ENCODE results near the gene ZFP36L2. TPM values are rescaled to one million over a fixed set of nuclear protein-coding genes. Genes with fewer than 3 reads are reported as not detected.

The ZFP36L2 gene
- total and polyA plus RNA-seq, 2 experiments from 2014 or later: 37.9 to 38.4 TPM

DNA sequence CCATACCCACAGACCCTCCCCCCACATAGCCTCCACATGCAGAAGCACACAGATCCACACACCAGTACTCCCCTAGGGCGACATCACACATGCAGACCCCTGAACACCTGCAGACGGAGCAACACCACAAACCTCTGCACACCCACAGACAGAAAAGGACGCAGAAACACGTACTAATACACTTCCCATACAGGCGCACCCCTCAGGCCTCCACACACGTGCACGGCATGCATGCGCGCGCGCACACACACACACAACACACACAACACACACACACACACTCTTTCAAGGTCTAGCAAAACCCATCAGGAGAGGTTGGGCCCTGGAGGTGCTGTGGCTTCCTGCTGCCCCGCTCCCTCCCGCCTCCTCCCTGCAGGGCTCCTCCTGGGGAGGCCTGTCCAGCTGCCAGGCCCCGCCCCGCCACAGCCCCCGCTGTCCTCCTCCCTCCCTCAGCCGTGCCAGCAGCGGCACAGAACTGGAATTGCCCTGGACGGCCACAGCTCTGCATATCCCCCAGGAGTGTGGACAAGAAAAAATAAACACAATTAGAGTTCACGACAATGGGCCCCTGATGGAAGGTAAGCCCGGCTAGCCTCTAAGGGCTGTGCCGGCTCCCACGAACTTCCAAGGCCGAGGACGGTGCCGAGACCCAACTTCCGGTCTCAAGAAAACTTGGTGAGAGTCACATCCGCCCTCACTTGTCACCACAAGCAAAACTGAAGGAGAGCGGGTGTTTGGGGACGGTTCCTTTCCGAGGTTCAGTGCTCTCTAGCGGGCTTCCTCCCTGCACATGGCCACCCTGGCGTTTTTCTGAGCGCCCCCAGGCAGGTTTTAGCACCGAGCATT lies 6.8 kb downstream of the ZFP36L2 start:
- peaks cover 19% of the 10 kb centered on the region for H3K27me3 Mint-ChIP-seq (ENCODE audit: insufficient read depth, low read depth, poor library complexity)
- TF ChIP-seq JUNB (IDR thresholded peaks at IDR 0.05; ENCODE audit: unreplicated experiment): no peak
- TF ChIP-seq, protein P1, sequence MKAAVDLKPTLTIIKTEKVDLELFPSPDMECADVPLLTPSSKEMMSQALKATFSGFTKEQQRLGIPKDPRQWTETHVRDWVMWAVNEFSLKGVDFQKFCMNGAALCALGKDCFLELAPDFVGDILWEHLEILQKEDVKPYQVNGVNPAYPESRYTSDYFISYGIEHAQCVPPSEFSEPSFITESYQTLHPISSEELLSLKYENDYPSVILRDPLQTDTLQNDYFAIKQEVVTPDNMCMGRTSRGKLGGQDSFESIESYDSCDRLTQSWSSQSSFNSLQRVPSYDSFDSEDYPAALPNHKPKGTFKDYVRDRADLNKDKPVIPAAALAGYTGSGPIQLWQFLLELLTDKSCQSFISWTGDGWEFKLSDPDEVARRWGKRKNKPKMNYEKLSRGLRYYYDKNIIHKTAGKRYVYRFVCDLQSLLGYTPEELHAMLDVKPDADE (IDR thresholded peaks at IDR 0.05): no peak
- no peak for TF ChIP-seq NANOG (IDR thresholded peaks at IDR 0.05; ENCODE audit: borderline replicate concordance)
- TF ChIP-seq, protein P2, sequence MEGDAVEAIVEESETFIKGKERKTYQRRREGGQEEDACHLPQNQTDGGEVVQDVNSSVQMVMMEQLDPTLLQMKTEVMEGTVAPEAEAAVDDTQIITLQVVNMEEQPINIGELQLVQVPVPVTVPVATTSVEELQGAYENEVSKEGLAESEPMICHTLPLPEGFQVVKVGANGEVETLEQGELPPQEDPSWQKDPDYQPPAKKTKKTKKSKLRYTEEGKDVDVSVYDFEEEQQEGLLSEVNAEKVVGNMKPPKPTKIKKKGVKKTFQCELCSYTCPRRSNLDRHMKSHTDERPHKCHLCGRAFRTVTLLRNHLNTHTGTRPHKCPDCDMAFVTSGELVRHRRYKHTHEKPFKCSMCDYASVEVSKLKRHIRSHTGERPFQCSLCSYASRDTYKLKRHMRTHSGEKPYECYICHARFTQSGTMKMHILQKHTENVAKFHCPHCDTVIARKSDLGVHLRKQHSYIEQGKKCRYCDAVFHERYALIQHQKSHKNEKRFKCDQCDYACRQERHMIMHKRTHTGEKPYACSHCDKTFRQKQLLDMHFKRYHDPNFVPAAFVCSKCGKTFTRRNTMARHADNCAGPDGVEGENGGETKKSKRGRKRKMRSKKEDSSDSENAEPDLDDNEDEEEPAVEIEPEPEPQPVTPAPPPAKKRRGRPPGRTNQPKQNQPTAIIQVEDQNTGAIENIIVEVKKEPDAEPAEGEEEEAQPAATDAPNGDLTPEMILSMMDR (conservative IDR thresholded peaks at IDR 0.05; ENCODE audit: low read depth in 2 of 2): no peak
- TF ChIP-seq, protein P3, sequence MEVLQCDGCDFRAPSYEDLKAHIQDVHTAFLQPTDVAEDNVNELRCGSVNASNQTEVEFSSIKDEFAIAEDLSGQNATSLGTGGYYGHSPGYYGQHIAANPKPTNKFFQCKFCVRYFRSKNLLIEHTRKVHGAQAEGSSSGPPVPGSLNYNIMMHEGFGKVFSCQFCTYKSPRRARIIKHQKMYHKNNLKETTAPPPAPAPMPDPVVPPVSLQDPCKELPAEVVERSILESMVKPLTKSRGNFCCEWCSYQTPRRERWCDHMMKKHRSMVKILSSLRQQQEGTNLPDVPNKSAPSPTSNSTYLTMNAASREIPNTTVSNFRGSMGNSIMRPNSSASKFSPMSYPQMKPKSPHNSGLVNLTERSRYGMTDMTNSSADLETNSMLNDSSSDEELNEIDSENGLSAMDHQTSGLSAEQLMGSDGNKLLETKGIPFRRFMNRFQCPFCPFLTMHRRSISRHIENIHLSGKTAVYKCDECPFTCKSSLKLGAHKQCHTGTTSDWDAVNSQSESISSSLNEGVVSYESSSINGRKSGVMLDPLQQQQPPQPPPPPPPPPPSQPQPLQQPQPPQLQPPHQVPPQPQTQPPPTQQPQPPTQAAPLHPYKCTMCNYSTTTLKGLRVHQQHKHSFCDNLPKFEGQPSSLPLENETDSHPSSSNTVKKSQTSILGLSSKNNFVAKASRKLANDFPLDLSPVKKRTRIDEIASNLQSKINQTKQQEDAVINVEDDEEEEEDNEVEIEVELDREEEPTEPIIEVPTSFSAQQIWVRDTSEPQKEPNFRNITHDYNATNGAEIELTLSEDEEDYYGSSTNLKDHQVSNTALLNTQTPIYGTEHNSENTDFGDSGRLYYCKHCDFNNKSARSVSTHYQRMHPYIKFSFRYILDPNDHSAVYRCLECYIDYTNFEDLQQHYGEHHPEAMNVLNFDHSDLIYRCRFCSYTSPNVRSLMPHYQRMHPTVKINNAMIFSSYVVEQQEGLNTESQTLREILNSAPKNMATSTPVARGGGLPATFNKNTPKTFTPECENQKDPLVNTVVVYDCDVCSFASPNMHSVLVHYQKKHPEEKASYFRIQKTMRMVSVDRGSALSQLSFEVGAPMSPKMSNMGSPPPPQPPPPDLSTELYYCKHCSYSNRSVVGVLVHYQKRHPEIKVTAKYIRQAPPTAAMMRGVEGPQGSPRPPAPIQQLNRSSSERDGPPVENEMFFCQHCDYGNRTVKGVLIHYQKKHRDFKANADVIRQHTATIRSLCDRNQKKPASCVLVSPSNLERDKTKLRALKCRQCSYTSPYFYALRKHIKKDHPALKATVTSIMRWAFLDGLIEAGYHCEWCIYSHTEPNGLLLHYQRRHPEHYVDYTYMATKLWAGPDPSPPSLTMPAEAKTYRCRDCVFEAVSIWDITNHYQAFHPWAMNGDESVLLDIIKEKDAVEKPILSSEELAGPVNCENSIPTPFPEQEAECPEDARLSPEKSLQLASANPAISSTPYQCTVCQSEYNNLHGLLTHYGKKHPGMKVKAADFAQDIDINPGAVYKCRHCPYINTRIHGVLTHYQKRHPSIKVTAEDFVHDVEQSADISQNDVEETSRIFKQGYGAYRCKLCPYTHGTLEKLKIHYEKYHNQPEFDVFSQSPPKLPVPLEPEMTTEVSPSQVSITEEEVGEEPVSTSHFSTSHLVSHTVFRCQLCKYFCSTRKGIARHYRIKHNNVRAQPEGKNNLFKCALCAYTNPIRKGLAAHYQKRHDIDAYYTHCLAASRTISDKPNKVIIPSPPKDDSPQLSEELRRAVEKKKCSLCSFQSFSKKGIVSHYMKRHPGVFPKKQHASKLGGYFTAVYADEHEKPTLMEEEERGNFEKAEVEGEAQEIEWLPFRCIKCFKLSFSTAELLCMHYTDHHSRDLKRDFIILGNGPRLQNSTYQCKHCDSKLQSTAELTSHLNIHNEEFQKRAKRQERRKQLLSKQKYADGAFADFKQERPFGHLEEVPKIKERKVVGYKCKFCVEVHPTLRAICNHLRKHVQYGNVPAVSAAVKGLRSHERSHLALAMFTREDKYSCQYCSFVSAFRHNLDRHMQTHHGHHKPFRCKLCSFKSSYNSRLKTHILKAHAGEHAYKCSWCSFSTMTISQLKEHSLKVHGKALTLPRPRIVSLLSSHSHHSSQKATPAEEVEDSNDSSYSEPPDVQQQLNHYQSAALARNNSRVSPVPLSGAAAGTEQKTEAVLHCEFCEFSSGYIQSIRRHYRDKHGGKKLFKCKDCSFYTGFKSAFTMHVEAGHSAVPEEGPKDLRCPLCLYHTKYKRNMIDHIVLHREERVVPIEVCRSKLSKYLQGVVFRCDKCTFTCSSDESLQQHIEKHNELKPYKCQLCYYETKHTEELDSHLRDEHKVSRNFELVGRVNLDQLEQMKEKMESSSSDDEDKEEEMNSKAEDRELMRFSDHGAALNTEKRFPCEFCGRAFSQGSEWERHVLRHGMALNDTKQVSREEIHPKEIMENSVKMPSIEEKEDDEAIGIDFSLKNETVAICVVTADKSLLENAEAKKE (CRISPR knock-in tag; IDR thresholded peaks at IDR 0.05): no peak
- peak overlapping the region; percentile 77 for H3K4me3 Mint-ChIP-seq
- peak; percentile 82 for DNase-seq (ENCODE audit: low spot score)
- peaks cover 66% of the 10 kb centered on the region for H3K4me1 Mint-ChIP-seq
- Histone ChIP-seq H3K9me2 (ENCODE audit: insufficient read depth) (no peaks in the 10 kb centered on the region), H3K4me3 (peak overlapping the region; percentile 97), H3K36me3 (ENCODE audit: insufficient read depth) (peaks cover 15% of the 10 kb centered on the region; the same call in 1 of the 2 replicates), H3K4me2 (peak overlapping the region; percentile 79), H3K79me2 (replicated peaks; ENCODE audit: insufficient read depth) (peaks cover 26% of the 10 kb centered on the region), H4K20me1 (replicated peaks; ENCODE audit: insufficient read depth) (peaks cover 8% of the 10 kb centered on the region), H3F3A (replicated peaks; ENCODE audit: low read depth) (peaks cover 49% of the 10 kb centered on the region), H3K27ac (ENCODE audit: low read depth) (peak overlapping the region; percentile 96), H2AFZ (no peak overlapping the region), H3K4me1 (ENCODE audit: insufficient read depth) (peaks cover 69% of the 10 kb centered on the region), H3K27me3 (ENCODE audit: insufficient read depth) (no peaks in the 10 kb centered on the region)
- H3K27ac Mint-ChIP-seq: peak overlapping the region; percentile 91
- H3K36me3 Mint-ChIP-seq (ENCODE audit: low read depth): peaks cover 29% of the 10 kb centered on the region
- no peaks in the 10 kb centered on the region; the same call in 2 of the 3 replicates for H3K9me3 Mint-ChIP-seq
- ATAC-seq: peak; percentile 10

Measured in GM23338 (cell line).